LNCaP clone FGC (cell line): ENCODE results near the gene ST6GALNAC3.

Source experiments
- DNase-seq: peaks from one replicate; pipeline ENCODE4 v3.0.0-alpha.2; 2011; ENCODE audit warnings: low read depth
- H3K4me3 ChIP-seq: 2 replicates; pipeline ENCODE4 v1.5.1; 2011; ENCODE audit warnings: mild to moderate bottlenecking, low read depth, low read length, control low read depth
- CTCF ChIP-seq: IDR thresholded peaks from 2 replicates; pipeline ENCODE4 v1.5.1; 2012; ENCODE audit warnings: mild to moderate bottlenecking; ENCODE audit not compliant: control insufficient read depth, insufficient read depth; ENCODE audit errors: extremely low read depth

Gene ST6GALNAC3

GRCh38 chr1:76190749-76191424, 116.3 kb downstream of the ST6GALNAC3 start:
- TF ChIP-seq CTCF: no peak
- DNase-seq: no peak
- no peak overlapping the region for H3K4me3 ChIP-seq

- no peak for TF ChIP-seq CTCF
- no peak overlapping the region for H3K4me3 ChIP-seq
- no peak for DNase-seq
These were observed 117.0 kb downstream of the ST6GALNAC3 start for GRCh38 chr1:76191561-76191960.

GRCh38 chr1:76198452-76198851, 123.9 kb downstream of the ST6GALNAC3 start:
- no peak for TF ChIP-seq CTCF
- DNase-seq: no peak
- H3K4me3 ChIP-seq: no peak overlapping the region

GRCh38 chr1:76202670-76203069, 128.1 kb downstream of the ST6GALNAC3 start:
- no peak overlapping the region for H3K4me3 ChIP-seq
- no peak for DNase-seq
- TF ChIP-seq CTCF: no peak

GRCh38 chr1:76203127-76203526, 128.6 kb downstream of the ST6GALNAC3 start:
- no peak for TF ChIP-seq CTCF
- no peak for DNase-seq
- H3K4me3 ChIP-seq: no peak overlapping the region

GRCh38 chr1:76209238-76209637, 134.7 kb downstream of the ST6GALNAC3 start:
- TF ChIP-seq CTCF: no peak
- no peak overlapping the region for H3K4me3 ChIP-seq
- DNase-seq: no peak

- H3K4me3 ChIP-seq: no peak overlapping the region
- no peak for DNase-seq
- no peak for TF ChIP-seq CTCF
These were observed 135.1 kb downstream of the ST6GALNAC3 start for GRCh38 chr1:76209648-76210047.
